HG03135 (cell line): ENCODE measurements around the gene TSPOAP1.

Experiments
- ATAC-seq: cut with Tn5 transposase; IDR thresholded peaks from one replicate; pipeline ENCODE4 v1.9.1; 2021; ENCODE audit warnings: mild to moderate bottlenecking, moderate library complexity; ENCODE audit not compliant: unreplicated experiment

Gene TSPOAP1

DNA sequence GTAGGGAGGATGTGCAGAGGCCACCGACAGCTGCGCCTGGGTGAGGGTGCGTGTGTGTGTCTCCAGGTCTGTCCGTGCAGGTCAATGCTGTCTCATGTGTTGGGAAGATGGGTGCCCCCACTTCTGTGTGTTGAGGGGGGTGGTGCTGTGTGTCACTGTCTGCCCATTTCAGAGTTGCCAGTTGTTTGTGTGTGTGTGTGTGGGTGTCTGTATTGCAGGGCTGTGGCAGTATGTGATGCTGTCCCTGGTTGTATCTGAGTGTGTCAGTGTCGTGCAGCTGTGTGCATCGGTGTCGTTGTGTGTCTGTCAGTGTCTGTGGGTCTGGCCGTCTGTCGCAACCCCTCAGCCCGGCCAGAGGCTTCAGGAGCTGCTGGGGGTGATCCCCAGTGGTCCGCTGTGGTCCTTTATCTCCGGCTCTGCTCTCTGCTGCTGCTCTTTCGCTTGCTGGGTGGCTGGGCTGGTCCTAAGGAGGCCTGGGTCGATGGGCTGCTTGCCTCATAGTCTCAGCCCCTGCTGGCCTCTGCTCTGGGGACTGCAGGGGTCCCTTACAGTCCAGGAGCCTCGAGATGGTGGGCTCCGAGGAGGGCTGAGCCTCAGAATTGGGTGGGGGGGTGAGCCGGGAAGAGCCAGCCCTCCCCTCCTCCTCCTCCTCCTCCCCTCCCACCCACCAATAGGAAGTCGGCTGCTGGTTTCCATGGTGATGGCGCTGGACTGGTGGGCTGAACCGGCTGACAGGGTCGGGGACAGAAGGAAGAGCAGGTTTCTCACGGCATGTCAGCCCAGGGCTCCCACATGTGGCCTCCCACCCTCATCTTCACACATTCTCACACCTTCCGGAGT lies at the start of gene TSPOAP1:
Gene TSPOAP1, minus strand, starts transcription at position 601 of the 840 bp plus-strand sequence. CDS start 875 bp downstream, outside the sequence.
- peak; percentile 25 for ATAC-seq

DNA sequence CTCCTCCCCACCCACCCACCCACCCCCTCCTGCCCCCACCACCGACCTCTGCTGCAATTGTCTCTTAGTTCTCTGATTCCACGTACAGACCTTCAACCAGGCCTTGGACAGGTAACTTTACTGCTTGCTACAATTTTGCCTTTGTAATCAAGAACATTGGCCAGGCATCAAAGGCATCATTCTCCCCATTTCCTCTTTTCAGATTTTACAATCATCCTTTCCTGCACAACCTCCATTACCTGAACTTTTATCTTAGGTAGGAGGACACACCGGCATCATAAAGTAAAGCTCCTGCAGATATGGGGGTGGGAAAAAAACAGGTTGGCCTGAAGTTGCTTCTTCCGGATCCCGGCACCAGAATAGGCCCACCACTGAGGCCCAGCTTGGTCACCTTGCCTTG lies 49.1 kb upstream of the TSPOAP1 start:
- no peak for ATAC-seq

GRCh38 chr17:58377093-58377601 lies 48.6 kb upstream of the TSPOAP1 start:
- ATAC-seq, result no peak

DNA sequence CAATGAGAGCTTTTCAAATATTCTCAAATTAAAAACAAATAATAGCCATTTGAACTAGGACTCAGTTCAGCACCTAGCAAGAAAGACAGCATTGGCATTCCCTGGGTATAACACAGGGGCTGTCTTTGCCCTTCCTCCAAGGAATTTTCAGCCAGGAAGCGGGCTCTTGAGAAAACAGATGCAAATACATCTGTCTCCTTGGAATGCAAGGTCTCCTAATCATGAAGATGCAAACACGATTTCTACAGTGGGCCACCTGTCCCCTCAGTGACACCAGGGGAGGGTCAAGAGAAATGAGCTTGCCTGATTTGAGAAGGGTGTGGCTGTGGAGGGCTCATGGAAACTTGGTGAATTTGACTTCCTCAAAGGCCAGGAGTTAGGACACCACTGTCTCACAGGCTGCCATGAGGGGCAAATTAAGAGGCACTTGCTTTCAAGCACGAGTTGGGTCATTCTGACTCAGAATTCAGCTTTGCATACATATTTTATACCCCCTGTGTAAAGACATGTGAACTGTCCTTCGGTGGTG lies 47.9 kb upstream of the TSPOAP1 start:
- ATAC-seq, result no peak

GRCh38 chr17:58375811-58376210 lies 47.2 kb upstream of the TSPOAP1 start:
- ATAC-seq, result no peak

- no peak for ATAC-seq
Measured at GRCh38 chr17:58375256-58375655, 46.7 kb upstream of the TSPOAP1 start.

DNA sequence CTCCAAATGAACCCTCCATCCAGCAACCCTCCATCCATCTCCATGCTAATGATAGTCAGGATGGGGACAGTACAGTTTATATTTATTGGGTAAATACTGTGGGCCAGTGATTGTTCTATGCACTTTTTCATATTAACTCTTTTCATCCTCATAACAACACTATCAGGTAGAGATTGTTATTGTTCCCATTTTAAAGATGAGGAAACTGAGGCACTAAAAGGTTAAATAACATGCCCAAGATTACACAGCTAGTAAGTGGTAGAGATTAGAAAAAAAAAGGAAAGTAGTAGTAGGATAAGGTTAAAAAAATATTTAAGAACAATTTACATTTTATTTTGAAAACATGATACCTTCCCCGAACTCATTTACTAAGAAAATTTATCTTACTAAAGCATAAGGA lies 45.3 kb upstream of the TSPOAP1 start:
- no peak for ATAC-seq

- ATAC-seq, result no peak
Measured at GRCh38 chr17:58373003-58373402, 44.4 kb upstream of the TSPOAP1 start.

DNA sequence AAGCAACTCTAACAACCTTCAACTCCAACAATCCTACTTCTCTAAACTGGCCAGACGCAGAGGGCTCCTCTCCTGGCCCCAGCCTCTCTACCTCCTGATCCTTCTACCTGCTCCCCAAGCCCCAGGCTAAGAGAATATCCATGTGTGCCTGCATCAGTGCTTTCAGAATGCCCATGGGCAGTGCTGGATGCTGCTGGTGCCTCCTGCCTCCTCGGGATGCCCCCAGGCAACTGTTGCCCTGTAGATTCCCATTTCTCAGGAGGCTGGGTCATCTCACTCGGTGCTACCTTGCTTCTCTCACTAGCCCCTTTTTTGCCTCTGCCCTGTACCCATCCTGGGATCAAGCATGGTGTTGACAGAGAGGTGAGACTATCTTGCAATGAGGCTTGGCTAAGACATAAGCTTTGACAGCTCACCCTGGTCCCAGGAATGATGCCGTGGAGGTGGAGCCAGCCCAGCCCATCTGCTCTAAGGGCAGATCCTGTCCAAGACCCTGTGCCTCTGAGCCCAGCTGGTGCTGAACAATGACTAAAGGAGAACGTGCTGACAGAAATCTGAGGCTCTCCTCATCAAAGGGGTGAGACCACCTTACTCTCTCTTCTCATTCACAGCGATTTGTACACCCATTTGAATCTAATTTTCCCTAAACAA lies 42.8 kb upstream of the TSPOAP1 start:
- no peak for ATAC-seq

DNA sequence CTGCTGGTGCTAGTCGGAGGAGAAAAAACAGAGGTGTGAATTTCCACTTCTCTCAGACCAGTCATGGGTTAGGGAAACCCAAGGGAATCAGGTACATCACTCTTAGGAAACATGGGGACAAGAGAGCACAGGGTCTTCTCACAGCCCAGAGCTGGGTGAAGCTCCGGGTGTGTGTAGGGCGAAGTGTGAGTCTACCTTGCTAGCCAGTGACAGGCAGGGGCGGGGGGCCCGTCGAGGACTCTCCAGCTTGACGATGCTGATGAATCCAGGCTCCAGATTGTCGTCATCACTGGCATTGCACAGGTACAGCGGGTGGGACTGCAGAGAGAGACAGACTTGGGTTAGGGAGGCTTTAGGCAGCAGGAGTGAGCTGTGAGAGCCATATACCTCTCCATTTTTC lies 42.1 kb upstream of the TSPOAP1 start:
- ATAC-seq, result no peak

DNA sequence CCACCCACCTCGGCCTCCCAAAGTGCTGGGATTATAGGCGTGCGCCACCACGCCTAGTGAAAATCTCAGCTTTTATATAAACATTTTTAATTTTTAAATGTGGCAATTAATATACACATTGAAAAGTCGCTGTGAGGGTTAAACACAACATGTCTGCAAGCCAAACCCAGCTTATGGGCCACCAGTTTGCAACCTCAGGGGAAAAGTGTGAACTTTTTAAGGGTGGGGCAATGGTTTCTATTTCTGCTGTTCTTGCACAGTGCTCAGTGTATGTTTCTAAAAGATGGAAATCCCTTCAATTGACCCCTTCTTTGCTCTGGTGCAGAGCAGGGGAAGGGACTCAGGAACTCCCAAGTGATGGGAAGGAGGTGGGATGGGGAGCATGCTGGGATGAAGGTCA lies 41.7 kb upstream of the TSPOAP1 start:
- ATAC-seq, result no peak

- ATAC-seq, result no peak
Measured at GRCh38 chr17:58369214-58370031, 40.8 kb upstream of the TSPOAP1 start.

DNA sequence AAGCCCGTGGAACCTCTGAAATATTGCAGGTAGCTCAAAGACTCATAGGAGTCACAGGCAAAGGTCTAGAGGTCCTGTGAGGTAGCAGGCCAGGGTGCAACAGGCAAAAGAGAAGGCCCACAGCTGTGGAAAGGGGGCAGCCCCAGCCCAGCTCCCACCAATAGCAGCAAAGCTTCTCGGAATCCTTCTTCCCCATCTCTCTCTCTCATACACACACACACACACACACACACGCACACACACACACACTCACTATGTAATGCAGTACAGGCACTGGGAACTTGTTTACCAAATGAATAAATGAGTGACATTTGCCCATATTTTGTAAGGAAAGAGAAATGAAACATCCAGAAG lies 40.2 kb upstream of the TSPOAP1 start:
- ATAC-seq, result no peak

DNA sequence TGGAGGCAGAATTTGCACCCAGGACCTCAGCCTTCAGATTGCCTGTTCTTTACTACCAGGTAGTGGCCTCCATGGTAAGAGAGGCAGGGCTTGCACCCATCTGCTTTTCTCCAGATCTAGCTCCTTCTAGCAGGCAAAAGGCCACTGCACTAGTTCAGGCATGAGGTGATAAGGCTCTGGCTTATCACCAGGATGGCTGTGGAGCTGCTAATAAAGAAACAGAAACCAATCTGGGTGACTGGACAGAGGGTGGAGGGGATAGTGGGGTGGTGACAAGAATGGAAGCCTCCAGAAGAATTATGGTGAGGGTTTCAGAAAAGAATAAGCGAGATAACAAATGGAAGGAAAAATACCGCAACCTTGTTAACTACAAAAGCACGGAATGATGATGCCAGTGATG lies 38.9 kb upstream of the TSPOAP1 start:
- ATAC-seq, result no peak

GRCh38 chr17:58365980-58366595 lies 37.5 kb upstream of the TSPOAP1 start:
- no peak for ATAC-seq

GRCh38 chr17:58365185-58365979 lies 36.8 kb upstream of the TSPOAP1 start:
- ATAC-seq, result no peak

DNA sequence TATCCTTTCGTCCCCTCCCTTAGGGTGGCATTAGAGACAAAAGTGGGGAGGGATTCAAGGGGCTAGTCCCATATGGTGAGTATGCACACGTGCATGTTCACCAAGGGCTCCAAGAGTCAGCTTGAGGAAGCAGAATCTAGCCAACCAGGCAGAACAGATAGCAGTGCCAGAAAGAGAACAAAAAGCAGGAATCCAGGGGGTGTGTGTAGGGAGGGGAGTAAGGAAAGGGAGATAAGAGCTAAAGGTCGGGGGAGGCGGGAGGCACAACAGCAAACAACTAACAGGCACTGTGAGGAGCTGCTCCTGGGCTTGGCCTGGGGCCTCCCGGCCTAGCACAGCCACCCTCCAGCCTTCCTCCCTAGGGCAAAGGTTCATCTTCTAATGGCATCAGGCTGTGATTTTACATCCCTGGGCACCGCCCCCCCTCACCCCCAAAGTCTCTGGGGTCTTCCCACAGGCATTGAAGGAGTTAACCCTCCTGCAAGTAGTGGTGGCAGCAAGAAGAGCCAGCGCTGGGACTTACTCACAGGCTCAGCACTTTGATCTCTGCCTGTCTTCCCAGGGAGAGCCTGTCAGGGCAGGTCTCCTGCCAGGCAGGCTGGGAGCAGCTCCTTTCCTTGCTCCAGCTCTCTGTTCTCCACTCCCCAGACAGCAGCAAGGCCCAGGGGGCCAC lies 35.8 kb upstream of the TSPOAP1 start:
- no peak for ATAC-seq

DNA sequence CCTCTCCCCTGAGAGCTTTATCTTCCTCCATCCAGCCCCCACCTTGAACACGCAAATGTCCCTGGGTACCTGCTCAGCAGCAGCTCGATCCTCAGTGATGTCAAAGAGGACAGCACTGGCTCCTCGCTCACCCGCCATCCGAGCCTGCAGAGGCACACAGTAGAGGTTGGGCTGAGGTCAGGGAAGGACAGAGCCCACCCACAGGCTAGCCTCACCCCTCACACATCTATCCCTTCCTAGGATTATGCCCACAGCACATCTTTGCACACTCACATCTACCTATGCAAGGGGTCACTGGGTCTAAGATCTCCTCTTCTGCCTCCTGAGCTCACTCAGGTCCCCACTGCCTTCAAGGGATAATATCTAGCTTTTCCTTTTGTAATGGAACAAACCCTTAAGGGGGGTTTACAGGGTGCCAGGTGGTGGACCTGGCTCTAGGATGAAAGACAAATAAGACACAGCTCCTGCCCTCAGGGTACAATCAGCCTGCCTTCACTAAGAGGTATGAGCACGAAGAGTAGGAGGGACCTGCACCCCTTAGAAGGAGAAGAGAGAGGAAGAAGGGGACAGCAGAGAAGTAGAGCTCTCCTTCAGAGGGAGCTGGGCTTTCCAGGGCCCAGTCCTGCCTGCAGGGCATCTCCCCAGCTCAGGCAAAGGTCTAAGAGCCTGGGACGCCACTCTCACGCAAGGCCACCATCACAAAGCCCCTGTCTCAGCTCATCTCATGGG lies 35.0 kb upstream of the TSPOAP1 start:
- ATAC-seq, result no peak
